Medulla oblongata (tissue), 1 donor: ENCODE measurements around the gene PIK3C3.
"Not testable (repeated sequence)": the region's sequence is repeated elsewhere in the genome, so short reads cannot be mapped to it uniquely, and the experiment has no call there.

Experiments used
- DNase-seq: peaks from one replicate; pipeline ENCODE4 v3.0.0-alpha.2; 2015; ENCODE audit errors: extremely low spot score

Gene PIK3C3

DNA sequence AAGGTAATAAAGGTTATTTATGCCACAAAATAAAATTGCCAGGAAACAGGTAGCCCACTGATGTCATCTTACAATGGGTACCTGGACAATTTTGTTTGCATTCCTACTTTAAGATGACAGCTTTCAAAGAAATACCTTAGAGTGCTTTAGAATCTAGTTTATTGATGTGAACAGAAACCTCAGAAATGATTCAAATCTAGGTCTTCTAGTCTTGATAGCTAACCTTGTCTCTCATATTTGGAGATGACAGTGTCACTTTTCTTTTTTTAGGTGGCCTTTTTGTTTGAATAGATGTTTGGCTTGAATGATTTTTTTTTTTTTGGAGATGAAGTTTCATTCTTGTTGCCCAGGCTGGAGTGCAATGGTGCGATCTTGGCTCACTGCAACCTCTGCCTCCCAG lies 69.1 kb downstream of the PIK3C3 start:
- DNase-seq: no peak

- DNase-seq: no peak
These were observed 70.5 kb downstream of the PIK3C3 start for GRCh38 chr18:42025491-42025890.

DNA sequence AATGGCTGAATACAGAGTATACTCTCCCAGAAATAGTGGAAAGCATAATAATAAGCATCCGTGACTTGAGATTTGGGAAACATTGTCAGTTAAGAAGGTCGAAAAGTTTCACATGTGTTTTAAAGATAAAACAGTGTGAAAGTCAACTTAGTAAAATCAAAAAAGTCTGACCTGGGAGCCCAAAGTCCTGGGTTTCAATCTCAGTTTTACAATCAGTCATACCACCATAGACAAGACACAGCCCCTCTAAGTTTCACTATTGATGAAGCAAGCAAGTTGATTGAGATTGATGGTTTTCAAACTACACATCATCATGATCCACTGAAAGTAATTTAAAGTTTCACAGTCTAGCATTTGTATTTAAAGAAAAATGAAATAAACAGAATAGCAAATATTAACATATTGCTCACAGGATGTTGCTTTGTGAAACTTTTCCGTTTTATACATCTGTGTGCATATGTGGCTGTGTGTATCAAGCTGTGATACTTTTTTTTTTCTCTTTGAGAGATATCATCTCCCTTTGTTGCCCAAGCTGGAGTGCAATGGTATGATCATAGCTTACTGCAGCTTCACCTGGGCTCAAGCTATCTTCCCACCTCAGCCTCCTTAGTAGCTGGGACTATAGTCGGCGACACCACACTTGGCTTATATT lies 71.1 kb downstream of the PIK3C3 start:
- DNase-seq: no peak

- DNase-seq: peak; percentile 60
These were observed 73.3 kb downstream of the PIK3C3 start for GRCh38 chr18:42028247-42028832.

- no peak for DNase-seq
These were observed 74.1 kb downstream of the PIK3C3 start for GRCh38 chr18:42029092-42029491.

- peak; percentile 26 for DNase-seq
These were observed 75.7 kb downstream of the PIK3C3 start for GRCh38 chr18:42030586-42031182.

GRCh38 chr18:42032447-42032846 lies 77.4 kb downstream of the PIK3C3 start:
- no peak for DNase-seq

DNA sequence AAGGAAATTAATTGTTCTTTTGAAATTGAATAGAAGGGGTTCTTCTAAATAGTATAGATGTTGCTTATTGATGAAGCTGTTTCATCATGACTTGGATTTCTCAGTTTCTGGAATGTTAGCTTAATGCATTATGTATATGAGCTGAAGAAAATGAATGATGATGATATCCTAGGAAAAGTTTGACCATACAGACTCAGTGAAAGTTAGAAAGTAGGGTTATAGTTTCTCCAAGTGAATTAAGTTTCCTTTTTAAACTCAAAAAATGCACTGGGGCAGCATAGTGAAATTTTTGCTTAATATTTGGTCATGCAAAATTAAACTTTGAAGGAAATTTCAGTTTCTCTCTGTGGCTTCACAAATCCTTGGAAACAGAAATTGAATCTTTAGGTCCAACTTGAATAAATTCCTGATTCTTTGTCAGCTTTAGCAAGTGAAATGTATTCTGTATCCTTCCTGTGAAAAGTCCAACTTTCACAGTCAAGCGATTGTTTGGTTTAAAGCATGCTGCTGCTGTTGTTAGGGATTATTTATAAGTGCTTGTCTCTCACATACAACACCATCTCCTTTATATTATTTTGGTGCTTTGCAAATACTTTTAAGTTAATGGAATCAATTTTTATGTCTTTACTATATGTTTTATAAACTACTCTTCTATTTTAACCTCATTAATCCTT lies 78.2 kb downstream of the PIK3C3 start:
- peak; percentile 63 for DNase-seq

DNA sequence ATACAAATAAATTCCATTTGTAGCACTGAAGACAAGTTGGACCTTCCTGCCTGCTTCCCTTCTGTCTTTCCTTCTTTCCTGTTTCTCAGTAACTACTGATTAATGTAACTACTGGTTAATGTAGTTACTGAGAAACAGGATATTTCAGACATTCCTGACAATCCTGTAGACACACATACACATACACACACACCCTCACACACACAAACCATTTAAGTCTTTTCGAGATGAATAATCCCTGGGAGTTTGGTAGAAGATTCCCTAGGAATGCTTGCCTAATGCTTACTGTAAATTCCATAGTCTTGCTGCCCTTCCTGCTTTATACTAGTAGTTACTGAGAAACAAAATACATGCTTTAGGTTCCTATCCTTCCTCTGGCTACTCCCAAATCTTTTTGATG lies 83.9 kb downstream of the PIK3C3 start:
- no peak for DNase-seq

DNA sequence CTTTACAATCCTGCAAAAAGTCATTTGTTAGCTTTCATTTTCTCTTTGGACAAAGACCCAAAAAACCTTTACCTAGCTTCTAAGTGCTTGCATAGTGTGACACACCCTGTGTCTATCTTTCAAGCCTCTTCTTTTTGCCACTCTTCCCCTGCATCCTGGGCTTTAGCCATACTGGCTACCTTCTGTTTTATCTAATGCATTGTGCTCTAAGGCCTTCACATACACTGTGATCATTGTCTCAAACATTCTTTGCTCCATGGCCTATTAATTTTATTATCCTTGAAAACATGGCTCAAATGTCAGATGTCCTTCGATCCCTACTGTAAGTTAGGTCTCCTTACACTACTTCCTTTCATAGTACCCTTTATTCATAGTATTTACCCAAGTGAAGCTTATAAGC lies 84.4 kb downstream of the PIK3C3 start:
- no peak for DNase-seq

GRCh38 chr18:42041793-42042192 lies 86.8 kb downstream of the PIK3C3 start:
- no peak for DNase-seq

GRCh38 chr18:42045346-42045745 lies 90.3 kb downstream of the PIK3C3 start:
- DNase-seq: no peak

DNA sequence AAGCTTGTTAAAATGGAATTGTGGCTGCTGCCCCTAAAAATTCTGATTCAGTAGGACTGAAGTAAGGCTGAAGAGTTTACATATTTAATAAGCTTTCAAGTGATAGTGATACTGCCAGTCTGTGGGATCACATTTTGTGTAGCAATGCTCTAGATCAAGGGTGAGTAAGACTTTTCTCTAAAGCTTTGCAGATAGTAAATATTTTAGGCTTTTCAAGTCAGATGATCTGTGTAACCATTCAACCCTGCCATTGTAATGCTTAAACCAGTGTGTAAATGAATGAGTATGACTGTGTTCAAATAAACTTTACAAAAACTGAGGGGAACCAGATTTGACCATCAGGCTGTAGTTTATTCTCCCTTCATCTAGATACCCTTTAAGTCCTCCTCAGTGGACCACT lies 92.7 kb downstream of the PIK3C3 start:
- DNase-seq: no peak

GRCh38 chr18:42048158-42048557 lies 93.1 kb downstream of the PIK3C3 start:
- DNase-seq: no peak

DNA sequence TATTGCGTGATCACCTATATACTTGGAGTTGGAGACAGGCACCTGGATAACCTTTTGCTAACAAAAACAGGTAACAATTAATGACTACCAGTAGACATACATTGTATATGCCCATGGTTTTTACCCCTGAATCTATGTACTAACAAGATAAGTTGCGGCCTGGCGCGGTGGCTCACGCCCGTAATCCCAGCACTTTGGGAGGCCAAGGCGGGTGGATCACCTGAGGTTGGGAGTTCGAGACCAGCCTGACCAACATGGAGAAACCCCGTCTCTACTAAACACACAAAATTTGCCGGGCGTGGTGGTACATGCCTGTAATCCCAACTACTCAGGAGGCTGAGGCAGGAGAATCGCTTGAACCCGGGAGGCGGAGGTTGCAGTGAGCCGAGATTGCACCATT lies 94.5 kb downstream of the PIK3C3 start:
- DNase-seq: not testable (repeated sequence)

DNA sequence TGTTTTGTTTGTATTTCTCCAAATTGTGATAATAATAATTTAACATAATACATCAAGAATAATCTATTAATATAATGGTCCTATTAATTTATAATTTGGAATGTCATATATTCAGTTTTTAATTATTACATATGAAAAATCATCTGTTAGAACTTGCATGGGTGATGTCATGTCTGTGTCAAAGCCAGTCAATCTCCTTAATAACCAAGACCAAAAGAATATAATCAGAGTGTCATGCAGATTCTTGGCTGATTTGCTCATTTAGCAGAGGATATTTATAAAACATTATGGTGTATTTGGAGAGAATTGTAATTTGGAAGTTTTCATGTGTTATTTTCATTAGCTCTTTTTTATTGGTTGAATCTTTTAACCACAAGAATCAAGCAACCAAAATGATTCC lies 96.4 kb downstream of the PIK3C3 start:
- DNase-seq: no peak

DNA sequence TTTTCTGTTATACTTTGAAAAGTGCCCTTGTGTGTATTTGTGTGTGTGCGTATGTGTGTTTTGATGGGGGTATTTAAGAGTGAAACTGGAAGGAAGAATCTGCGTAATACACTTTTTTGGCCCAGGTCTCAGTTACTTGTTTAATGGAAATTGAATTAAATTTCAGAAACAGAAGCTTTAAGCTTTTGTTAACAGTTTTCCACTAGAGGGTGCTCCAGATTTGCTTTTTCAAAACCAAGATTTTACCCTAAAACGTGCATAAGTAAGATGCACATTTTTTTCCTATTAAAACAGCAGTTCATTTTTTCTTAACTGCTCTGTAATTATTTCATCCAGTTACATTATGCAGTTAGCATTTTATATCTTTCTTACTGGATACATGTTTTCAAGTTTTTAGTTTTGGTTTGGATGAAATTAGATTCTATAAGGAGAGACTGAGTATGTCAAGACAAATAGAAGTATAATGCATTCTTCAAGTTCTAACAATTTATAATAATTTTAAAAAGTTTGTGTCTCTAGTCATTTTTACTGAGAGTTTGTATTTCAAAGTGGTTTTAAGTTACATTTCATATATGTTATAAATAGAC lies 97.2 kb downstream of the PIK3C3 start:
- peak; percentile 62 for DNase-seq

- DNase-seq: peak; percentile 81
These were observed 98.3 kb downstream of the PIK3C3 start for GRCh38 chr18:42053188-42053781.

- DNase-seq: no peak
These were observed 109.1 kb downstream of the PIK3C3 start for GRCh38 chr18:42064109-42064508.

GRCh38 chr18:42067518-42067917 lies 112.5 kb downstream of the PIK3C3 start:
- no peak for DNase-seq

- DNase-seq: no peak
These were observed 113.0 kb downstream of the PIK3C3 start for GRCh38 chr18:42068030-42068429.

DNA sequence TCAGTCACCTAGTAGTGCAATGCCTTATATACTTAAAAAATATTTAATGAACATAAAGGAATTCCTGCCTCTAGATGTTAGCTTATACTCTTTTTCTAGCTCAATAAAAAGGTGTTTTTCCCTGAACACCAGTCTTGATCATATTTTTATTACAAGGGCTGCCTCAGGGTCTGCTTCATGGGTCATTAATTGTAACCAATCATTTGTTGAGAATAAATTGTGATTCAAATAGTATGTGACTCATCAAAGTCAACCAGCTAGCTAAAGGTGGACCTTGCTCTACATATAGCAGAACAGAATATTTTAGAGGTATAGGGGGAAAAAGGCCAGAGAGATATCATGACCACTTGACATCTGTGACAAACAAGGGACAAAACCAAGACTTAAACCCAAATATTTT lies 114.0 kb downstream of the PIK3C3 start:
- no peak for DNase-seq
